K562 (cell line): ENCODE results near the gene ZNF32. TPM values are rescaled to one million over a fixed set of nuclear protein-coding genes. Genes with fewer than 3 reads are reported as not detected.

Source experiments
- ASH1L ChIP-seq: fragments of 450-650 bp; IDR thresholded peaks from 2 replicates; pipeline ENCODE4 v1.6.1; 2018; ENCODE audit warnings: borderline replicate concordance, mild to moderate bottlenecking, low read depth; ENCODE audit not compliant: partially characterized antibody
- CCAR2 ChIP-seq: fragments of 200-400 bp; formaldehyde crosslinking; IDR thresholded peaks from 2 replicates; pipeline ENCODE4 v1.6.1; 2017; ENCODE audit warnings: mild to moderate bottlenecking, low read depth, low read length
- CLOCK ChIP-seq: fragments of 250-450 bp; sonication (Bioruptor Pico); IDR thresholded peaks from 2 replicates; pipeline ENCODE4 v1.4.0; 2020; ENCODE audit warnings: mild to moderate bottlenecking, moderate library complexity, borderline replicate concordance
- CTCFL ChIP-seq: IDR thresholded peaks from 2 replicates; pipeline ENCODE4 v1.6.1; 2011; ENCODE audit warnings: borderline replicate concordance, low read depth, mild to moderate bottlenecking, moderate library complexity, low read length; ENCODE audit not compliant: insufficient read depth, poor library complexity, severe bottlenecking
- ELF2 ChIP-seq: fragments of 250-450 bp; sonication (Bioruptor Pico); IDR thresholded peaks from 2 replicates; pipeline ENCODE4 v1.5.0; 2021; ENCODE audit warnings: mild to moderate bottlenecking
- GMEB1 ChIP-seq: fragments of 250-450 bp; sonication (Bioruptor Pico); IDR thresholded peaks from 2 replicates; pipeline ENCODE4 v1.4.0; 2020; ENCODE audit warnings: mild to moderate bottlenecking
- HDAC2 ChIP-seq: fragments of 450-650 bp; IDR thresholded peaks from 2 replicates; pipeline ENCODE4 v1.6.1; 2016; ENCODE audit warnings: mild to moderate bottlenecking
- HIVEP1 ChIP-seq: fragments of 250-450 bp; sonication (Bioruptor Pico); IDR thresholded peaks from 2 replicates; pipeline ENCODE4 v1.4.0; 2020; ENCODE audit warnings: mild to moderate bottlenecking
- KDM1A ChIP-seq, 2 experiments: fragments of 450-650 bp; IDR thresholded peaks; 2 replicates each; pipeline ENCODE4 v1.6.1; 2016; ENCODE audit warnings: mild to moderate bottlenecking in 2 of 2
- KDM4B ChIP-seq, 2 experiments: fragments of 450-650 bp in 1 of 2; sonication (generic) in 1 of 2; IDR thresholded peaks; 2 replicates each; pipeline ENCODE4 v1.6.1; 2016 to 2017; ENCODE audit warnings: borderline replicate concordance in 2 of 2, antibody characterized with exemption in 1 of 2, low read depth in 1 of 2, mild to moderate bottlenecking in 1 of 2
- KLF6 ChIP-seq: fragments of 250-450 bp; sonication (Bioruptor Pico); IDR thresholded peaks from 2 replicates; pipeline ENCODE4 v1.4.0; 2020; ENCODE audit warnings: mild to moderate bottlenecking, moderate library complexity, borderline replicate concordance
- NR4A1 ChIP-seq, 2 experiments: fragments of 250-450 bp in 1 of 2; fragments of 450-650 bp in 1 of 2; sonication (Bioruptor Pico) in 1 of 2; IDR thresholded peaks; 2 replicates each; pipeline versions ENCODE4 v1.4.0 to v1.6.1; 2016 to 2020; ENCODE audit warnings: mild to moderate bottlenecking in 2 of 2, missing compliant biosample characterization in 1 of 2, missing genetic modification characterization in 1 of 2, moderate library complexity in 1 of 2
- PTRF ChIP-seq: fragments of 450-650 bp; IDR thresholded peaks from 2 replicates; pipeline ENCODE4 v1.6.1; 2016; ENCODE audit warnings: mild to moderate bottlenecking, missing genetic modification characterization, missing compliant biosample characterization
- PURB ChIP-seq: sonication (generic); formaldehyde crosslinking; IDR thresholded peaks from 2 replicates; pipeline ENCODE4 v1.9.0; 2021; ENCODE audit warnings: low read depth, mild to moderate bottlenecking, missing genetic modification reagents
- RBM25 ChIP-seq: fragments of 200-400 bp; formaldehyde crosslinking; IDR thresholded peaks from 2 replicates; pipeline ENCODE4 v1.6.1; 2018; ENCODE audit warnings: low read length, low read depth, moderate library complexity; ENCODE audit not compliant: severe bottlenecking
- VEZF1 ChIP-seq: fragments of 200-800 bp; sonication (Bioruptor generic); IDR thresholded peaks from 2 replicates; pipeline ENCODE4 v1.6.1; 2017; ENCODE audit warnings: missing genetic modification characterization, missing compliant biosample characterization
- XRCC5 ChIP-seq: fragments of 200-400 bp; formaldehyde crosslinking; IDR thresholded peaks from 2 replicates; pipeline ENCODE4 v1.6.1; 2017; ENCODE audit warnings: low read depth, mild to moderate bottlenecking, low read length
- ZFPM2 ChIP-seq: fragments of 250-450 bp; sonication (Bioruptor Pico); IDR thresholded peaks from 2 replicates; pipeline ENCODE4 v1.5.1; 2022; ENCODE audit warnings: mild to moderate bottlenecking
- ZNF384 ChIP-seq: IDR thresholded peaks from 2 replicates; pipeline ENCODE4 v1.6.1; 2012; ENCODE audit warnings: low read depth, low read length, improper control_type of control experiment
- polyA plus RNA-seq, 8 experiments: library from polyadenylated mRNA; depleted of rRNA in 4 of 8; stranded (reverse) in 5 of 8; unstranded in 3 of 8; fragments of >200 nt; fragmentation: Nextera tagmentation in 2 of 8; fragmentation: Illumina TruSeq in 1 of 8; extraction: Ambion mirVana in 2 of 8; extraction: Trizol in 1 of 8; gene quantifications; 2 replicates each; pipeline versions ENCODE4 v1.2.1 to v1.2.3, GENCODE V29; 2011 to 2014; ENCODE audit warnings: inconsistent platforms in 1 of 8, missing spikeins in 1 of 8
- total RNA-seq, 7 experiments: library from RNA; depleted of rRNA in 6 of 7; stranded (reverse); fragments of >200 nt in 6 of 7; fragmentation: Illumina TruSeq in 2 of 7; extraction: Trizol in 2 of 7; gene quantifications; 2 replicates each; pipeline versions ENCODE4 v1.2.1 to v1.2.3, GENCODE V29; 2011 to 2021; ENCODE audit warnings: low replicate concordance in 1 of 7

Gene ZNF32
- total and polyA plus RNA-seq, 9 of the 15 experiments (the other 6 are each of a cell fraction or from before 2014, with no cell fraction given): 17.3 to 57.0 (median 26.3) TPM

GRCh38 chr10:43648398-43649184 lies at the start of gene ZNF32 (continued):
- TF ChIP-seq HDAC2 (no peak), KDM1A (IDR thresholded peaks at IDR 0.05) (no peak), PTRF (no peak), VEZF1 (CRISPR knock-in tag) (peak; percentile 67), CTCFL (peak; percentile 2), KDM4B (IDR thresholded peaks at IDR 0.05; ENCODE audit: borderline replicate concordance in 2 of 2, low read depth in 1 of 2) (0 out of 4 replicates have a peak, but pooled peaks of 1 of the 2 experiments have one; percentile 49), ZNF384 (no peak), ZFPM2 (CRISPR knock-in tag) (0 out of 2 replicates have a peak, but pooled peaks have one; percentile 3), PURB (CRISPR knock-in tag) (no peak), ASH1L (no peak), GMEB1 (CRISPR knock-in tag) (peak; percentile 79), XRCC5 (0 out of 2 replicates have a peak, but pooled peaks have one; percentile 20), CLOCK (CRISPR knock-in tag) (no peak), NR4A1 (CRISPR knock-in tag; IDR thresholded peaks at IDR 0.05) (no peak), NR4A1 (tag; IDR thresholded peaks at IDR 0.05) (no peak), ELF2 (CRISPR knock-in tag) (no peak), KLF6 (no peak), RBM25 (no peak), CCAR2 (no peak), HIVEP1 (CRISPR knock-in tag) (no peak)
